Hematopoietic multipotent progenitor cell treated with erythropoietin and hydrocortisone succinate and interleukin-3 and kit ligand, for 4 days (in vitro differentiated cells): ENCODE measurements around the gene APBA2.
"Not testable (repeated sequence)": the region's sequence is repeated elsewhere in the genome, so short reads cannot be mapped to it uniquely, and the experiment has no call there.

ENCODE experiments used
- DNase-seq: peaks from one replicate; pipeline ENCODE4 v3.0.0-alpha.2; 2015

The APBA2 gene

DNA sequence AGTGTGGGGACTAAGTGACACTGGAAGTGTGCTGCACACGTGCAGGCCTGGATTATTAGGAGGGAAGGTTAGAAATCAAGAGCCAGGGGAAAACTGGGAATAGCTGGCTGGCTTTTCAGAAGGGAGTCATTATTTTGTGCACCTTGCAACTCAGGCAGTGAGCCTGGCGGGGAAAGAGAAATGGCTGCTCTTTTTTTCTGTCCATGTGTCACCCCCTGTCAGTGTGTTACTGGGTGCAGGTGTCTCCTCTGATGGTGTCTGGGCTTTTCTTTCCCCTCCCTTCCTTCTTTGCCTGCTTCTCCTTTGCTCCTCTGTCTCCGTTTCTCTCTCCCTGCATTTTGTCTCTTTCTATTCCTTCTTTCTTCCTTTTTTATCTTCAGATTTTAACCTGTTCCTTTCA is 130.7 kb downstream of the APBA2 start:
- no peak for DNase-seq

DNA sequence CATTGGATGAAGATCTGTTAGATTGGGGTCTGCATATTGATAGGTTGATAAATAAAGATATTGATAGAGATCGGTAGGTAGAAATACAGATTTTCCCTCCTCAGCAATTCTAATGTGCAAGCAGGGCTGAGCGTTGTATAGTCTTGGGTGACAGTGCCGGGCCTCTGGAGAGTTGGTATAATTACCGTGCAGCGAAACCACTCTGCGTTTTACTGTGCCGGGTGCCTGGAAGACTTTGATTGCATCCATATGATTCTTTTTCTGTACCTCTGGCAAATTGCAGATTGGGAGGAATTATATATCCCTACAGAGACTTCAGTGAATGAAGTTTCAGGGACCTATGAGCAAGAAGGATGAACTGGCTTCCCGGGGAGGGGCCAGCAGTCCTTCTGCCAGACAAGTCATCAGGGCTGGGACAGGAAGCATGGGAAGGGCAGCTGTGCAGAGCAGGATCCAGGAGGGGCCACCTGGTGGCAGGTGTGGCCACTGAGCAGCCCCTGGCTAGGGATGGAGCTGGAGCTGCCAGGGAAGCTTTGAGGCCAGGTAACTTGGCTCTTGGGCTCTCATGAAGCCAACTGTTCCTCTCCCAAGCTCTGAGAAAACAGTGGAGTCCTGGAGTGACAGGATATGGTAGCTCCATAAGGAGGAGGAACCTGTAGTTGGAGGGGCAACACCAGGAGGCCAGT is 132.5 kb downstream of the APBA2 start:
- no peak for DNase-seq

DNA sequence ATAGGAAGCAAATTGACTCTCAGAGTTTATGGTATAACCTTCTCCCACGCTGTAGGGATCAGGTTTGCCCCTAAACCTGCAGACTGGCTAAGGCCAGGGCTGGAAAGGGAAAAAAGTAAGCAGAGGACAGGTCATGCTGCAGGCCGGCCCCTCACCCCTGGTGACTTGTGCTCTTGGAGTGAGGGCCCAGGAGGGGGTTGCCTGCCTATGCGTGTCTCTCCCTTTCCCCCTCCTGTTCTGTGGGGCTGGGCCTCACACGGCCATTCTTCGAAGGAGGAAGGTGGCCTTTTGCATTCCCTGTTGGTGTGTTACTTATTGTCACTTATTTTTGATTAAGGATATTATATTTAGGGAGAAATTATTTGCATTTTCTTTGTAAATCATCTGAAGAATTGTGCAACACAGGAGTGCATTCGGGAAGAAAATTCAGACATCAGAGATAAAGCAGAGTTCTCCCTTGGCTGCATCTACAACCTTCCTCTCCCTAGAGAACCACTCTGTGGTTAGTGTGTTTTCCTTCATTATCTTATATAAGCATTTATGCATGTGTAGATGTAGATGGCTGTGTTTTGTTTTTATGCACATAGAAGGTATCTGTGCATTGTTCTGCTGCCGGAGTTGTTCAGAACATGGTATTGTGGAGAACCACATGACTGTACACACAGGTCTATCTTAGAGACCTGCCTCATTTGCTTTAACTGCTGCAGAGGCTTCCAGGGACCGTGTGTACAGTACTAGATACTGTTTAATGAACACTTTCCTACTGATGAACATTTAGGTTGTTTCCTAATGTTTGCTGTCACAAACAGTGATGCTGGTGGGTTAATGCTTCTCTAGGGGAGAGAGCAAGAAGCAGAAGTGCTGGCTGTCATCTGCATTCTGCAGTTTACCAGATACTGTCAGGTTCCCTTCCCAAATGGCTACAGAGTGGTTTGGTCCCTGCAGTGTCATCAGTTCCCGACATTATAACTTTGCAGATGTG is 133.5 kb downstream of the APBA2 start:
- peak; percentile 18 for DNase-seq

DNA sequence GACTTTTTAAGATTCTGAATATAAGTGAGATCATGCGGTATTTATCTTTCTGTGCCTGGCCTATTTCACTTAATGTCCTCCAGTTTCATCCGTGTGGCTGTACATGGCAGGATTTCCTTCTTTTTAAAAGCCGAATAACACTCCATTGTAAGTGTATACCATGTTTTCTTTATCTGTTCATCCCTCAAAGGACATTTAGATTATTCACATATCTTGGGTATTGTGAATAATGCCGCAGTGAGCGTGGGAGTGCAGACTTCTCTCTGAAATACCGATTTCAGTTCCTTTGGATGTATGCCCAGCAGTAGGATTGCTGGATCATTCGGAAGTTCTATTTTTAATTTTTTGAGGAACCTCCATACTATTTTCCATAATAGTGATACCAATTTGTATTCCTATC is 136.1 kb downstream of the APBA2 start:
- DNase-seq: no peak

DNA sequence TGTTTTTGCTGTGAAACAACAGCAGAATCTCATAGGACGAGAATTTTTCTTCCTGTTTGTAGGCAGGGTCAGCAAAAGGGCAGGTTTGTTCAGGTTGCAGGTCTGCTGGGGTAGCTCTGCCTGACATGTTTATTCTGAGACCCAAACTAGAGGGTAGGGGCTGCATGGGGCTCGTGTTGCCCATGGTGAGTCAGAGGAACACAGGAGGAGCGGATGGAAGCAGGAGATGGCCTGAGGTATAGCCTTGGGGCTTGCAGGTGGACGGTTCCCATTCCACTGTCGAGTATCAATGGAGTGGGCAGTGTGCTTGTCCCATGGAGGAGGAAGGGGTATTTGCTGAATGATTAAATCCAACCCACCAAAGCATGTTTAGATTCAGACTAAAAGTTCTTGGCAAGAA is 138.9 kb downstream of the APBA2 start:
- DNase-seq: no peak

DNA sequence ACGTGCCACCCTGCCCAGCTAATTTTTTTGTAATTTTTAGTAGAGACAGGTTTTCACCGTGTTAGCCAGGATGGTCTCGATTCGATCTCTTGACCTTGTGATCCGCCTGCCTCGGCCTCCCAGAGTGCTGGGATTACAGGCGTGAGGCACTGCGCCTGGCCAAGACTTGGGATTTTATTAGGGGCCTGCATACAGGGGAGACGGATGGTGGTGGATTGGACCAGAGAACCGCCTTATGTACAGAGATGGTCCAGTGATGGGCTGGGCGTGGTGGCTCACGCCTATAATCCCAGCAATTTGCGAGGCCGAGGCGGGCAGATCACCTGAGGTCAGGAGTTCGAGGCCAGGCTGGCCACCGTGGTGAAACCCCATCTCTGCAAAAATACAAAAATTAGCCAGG is 139.6 kb downstream of the APBA2 start:
- not testable (repeated sequence) for DNase-seq

DNA sequence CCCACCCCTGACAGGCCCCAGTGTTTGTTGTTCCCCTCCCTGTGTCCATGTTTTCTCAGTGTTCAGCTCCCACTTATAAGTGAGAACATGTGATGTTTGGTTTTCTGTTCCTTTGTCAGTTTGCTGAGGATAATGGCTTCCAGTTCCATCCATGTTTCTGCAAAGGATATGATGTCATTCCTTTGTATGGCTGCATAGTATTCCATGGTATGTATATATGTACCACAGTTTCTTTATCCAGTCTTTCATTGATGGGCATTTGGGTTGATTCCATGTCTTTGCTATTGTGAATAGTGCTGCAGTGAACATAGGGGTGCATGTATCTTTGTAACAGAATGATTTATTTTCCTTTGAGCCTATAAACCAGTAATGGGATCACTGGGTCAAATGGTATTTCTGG is 142.4 kb downstream of the APBA2 start:
- DNase-seq: not testable (repeated sequence)

DNA sequence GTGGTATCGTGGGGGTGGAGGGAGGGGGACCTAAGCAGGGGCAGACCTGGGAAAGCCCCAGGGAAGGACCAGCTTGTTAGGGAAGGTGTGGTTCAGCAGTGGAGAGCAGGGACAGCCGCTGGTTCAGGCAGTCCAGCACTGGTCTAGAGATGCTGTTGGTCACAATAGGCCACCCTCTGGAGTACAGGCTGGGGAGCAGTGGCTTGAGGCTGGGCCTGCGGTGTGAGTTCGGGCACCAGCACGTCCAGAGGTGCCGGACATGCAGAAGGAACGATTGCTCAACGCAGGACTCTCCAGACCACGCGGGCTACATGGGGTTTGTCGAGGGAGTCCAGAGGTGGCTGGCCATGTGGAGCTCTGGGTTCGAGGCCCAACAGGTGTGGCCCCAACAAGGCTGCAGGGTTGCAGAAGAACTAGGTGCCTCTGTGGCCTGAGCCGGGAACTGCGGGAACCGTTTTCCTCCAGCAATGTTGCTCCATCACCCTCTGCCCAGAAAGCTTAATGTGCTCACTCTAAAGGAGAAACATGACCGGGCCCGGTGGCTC is 143.9 kb downstream of the APBA2 start:
- no peak for DNase-seq

DNA sequence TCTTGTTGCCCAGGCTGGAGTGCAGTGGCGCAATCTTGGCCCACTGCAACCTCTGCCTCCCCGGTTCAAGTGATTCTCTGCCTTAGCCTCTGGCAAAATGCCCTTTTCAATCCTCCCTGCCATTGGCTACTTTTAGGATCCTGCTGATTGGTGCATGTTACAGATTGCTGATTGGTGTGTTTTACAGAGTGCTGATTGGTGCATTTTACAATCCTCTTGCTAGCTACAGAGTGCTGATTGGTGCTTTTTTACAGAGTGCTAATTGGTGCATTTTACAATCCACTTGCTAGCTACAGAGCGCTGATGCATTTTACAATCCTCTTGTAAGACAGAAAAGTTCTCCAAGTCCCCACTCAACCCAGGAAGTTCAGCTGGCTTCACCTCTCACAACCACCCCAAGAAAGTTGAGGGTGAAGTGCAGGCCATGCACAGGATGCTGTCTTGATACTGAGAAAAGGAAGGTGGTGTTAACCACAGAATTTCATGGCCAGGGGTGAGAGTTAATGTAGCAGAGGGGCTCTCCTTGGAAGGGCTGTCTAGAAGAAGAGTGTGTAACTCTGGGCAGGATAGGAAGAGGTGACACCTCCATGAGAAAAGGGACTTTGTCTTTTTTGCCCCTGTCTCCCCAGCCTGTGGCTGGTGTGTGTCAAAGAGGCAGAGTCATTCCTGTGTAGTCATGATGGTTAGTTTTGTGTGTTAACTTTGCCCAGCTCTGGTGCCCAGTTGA is 145.9 kb downstream of the APBA2 start:
- DNase-seq: no peak

DNA sequence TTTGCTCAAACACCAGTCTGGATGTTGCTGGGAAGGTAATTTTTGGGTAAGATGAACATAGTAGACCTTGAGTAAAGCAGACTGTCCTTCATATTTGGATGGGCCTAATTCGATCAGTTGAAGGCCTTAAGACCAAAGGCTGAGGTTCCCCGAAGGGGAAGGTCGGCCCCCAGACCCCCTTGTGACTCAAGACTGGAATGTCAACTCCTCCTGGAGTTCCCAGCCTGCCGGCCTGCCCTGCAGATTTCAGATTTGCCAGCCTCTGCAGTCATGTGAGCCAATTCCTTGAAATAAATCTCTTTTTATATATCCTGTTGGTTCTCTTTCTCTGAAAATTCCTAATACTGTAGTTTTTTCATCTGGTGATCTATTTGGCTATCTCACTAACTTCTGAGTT is 146.5 kb downstream of the APBA2 start:
- no peak for DNase-seq

DNA sequence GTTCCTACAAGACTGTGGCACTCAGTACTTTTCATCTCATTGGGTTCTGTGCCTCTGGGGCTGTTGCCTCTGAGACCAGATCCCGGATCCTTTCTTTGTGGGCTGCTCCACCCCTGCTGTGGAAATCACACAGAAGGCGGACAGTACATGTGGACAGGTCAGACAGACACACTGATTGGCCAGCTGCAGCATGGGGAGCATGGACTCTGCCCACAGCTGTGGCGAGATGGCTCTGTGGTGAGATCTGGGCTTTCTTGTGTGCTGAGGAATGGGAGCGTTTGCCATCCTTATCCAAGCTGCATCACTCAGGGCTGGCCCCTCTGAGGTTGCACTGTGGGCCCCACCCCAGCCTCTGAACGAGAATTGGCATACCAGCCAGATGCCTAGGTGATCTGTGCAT is 147.0 kb downstream of the APBA2 start:
- DNase-seq: no peak

DNA sequence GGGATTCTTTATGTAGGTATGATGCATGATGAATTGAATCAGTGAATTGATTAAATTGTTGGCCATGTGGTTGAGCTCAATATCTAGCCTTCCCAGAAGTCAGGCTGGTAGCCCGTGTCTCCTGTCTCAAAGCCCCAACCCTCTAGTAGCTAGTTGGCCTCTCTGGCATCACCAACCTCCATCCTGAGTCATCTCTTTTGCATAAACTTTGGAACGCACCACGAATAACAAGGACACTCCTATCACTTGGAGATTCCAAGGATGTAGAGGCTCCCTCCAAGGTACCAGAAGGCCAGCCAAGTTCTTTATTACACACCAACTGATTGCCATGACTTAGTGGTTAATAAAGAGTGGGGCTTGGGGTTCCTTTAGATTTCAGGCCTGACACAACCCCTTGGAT is 148.4 kb downstream of the APBA2 start:
- DNase-seq: no peak

DNA sequence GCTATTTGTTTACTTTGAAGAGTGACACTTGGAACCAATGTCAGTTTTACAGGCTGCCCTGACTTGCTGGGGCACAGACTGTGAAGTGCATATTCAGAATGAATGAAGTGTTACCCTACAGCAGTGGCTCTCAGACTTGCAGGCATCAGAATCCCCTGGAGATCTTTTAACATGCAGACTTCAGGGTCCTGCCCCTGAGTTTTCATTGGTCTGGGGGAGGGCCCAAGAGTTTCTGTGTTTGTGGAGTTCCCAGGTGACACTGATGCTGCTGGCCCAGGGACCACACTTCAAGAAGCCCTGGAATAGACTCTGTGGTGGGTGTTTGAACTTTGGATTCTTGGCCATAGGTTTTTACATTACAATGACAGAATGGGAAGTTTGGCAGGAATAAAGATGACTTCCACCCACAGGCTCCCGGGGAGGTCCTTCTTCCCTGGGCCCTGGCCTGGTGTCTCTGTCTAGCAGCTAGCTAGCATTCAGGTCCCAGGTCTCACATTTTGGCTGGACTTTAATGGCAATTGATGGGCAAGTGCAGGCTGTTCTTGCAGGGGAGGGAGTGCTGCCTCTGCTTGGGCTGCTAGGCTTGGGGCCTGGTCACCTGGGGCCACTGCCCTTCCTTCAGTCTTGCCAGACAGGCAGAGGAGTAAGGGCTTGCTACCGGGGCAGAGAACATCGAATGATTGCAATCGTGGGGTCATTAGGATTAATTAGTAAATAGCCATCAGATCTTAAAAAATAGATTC is 149.0 kb downstream of the APBA2 start:
- DNase-seq: no peak

DNA sequence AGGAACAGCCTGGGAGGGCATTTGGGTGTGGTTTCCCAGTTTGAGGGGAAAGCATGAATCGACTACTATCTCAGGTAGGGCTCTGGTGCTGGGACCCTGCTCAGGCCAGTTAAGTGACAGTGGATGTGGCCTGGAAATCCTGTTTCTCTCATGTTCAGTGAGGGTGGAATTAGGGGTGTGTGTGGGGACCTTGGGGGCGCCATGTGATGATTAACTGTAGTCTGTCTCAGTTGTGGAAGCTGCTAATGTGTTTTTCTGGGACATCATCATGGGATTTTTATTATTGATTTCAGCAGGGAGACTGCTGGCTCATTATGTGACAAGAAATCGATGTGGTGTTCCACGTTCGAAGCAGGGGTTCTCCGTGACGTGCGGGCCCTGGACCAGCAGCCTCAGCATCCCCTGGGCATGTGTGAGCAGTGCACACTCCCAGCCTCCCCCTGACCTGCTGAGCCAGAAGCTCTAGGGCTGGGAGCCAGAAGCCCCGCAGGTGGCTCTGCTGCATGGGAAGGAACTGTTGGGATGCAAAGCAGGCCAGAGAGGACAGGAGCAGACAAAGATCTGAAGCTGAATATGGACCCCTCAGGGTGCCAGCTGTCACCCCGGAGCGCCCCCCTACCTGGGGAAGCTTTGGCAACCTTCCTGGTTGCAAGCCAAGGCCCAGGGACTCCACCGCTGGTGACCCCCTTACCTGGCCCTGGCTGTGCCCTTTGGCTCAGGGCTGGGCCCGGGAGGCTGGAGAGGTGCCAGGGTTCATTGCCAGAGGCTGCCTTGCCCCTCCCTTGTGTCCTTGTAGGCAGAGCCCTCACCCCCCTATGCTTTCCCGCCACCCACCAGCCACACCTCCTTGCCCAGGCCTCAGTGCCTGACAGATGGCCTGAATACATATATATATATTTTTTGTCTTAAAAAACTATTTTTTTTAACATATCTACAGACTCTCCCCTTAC is 149.8 kb downstream of the APBA2 start:
- no peak for DNase-seq

DNA sequence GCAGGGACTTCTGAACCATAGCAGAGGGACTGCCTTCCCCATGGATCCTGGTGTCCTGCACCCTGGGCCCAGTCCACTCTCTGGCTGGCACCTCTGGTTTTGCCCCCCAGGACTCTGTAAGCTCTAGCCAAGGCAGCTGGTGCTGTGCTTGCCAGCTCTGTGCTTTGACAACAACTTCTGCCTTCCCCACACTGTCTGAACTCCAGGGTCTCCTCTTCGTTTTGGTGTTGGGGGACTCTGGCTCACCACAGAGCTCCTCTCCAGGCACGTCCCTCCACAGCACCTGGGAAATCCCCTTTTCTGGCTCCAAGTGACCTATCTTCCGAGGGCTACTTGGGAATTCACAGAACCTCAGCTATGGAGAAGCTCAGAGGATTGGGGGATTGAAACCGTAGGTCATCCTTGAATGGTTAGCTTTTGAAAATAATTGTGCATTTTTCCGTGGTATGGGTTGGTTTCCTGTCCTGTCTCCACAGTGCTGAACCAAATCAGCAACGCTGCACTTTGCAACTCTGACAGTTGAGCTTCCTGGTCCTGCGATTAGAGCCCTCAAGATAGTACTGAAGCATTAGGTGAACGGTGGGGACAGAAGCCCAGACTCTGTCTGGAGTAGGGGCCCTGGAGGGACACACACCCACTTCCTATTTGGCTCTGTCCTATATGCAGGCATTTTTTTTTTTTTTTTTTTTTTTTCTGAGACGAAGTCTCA is 152.4 kb downstream of the APBA2 start:
- peak; percentile 55 for DNase-seq

DNA sequence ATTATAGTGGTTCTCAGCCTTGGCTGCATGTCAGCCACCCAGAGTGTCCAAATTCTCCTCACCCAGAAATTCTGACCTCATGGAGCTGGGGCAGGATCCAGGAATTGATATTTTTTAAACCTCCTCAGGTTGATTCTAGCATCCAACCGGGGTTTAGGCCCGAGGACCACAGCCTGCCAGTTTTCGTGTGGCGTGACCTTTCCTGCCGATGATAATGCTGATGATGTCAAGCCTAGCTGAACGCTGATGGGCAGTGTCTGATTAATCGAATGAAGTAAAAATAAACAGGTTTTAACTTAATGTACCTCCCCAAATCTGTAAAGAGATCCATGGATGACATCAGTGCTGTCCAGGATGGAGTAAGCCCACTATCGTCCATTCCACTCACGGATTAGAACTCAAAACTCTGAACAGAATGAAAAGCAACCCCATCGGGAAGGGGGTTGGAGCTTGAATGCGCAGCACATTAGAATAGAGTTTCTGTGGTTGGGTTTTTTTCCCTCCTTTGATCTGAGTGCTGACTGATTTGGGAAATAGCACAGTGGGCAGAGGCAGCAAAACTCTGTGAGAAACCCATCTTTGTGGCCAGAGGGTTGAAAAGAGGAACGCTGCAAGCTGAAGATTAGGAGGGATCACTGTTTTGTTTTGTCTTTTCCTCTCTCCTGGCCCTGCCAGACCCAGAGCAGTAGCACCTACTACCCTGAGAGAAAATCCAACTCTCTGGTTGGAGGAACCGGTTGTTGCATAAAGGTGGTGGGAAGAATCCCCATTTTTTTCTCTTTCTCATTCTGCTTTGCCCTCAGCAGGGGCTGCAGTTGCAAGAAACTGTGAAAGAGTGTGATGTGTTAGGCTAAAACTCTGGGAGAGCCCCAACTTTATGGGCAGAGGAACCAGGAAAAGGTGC is 153.9 kb downstream of the APBA2 start:
- peak; percentile 74 for DNase-seq

DNA sequence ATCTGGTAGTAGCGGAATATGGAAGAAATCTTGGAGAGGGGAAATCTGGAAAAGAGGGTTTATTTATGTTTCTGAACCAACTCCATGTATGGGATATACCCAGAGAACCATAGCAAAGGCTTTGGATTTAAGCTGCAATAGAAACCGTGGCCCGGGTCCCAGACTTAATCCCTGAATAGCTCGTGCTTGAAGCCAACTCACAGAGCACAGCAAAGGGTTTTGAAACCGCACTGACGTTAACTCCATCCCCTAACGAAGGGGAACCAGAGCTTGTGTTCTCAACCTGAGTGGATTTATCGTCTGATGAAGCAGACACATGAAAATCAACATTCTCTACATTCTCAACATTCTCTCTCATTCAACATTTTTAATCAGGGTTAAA is 154.6 kb downstream of the APBA2 start:
- no peak for DNase-seq

DNA sequence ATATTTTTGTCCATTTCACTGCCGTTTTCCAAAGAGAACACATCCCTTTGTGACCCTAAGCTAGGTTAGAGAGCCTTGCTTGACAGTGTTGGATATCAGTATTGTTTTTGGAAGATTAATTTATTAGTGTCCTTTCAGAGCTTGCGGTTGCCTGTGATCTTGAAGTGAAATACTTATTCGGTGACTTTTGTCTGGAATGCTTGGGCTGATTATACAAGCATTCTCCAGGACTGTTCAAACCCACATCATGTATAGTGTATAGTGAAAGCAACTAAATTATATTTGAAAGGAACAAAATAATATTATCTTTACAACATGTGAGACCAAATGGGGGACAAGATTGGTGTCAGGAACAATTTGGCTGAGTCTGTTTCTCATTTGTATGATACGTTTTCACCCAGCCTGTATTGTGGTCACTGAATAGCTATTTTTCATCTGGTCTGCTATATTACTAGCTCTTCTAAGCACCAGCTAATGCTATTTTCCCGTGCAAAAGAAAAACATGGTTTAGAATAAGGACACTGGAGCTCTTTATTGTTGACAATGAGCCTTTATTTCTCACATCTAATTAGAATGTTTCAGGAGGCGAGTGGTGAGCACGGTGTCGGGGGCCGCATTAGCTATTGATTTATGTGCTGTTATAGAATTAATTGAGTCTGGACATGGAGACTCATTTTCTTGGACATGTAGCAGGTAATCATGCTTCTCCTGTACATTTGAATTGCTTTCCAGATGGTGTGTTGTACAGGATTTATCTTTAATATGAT is 158.1 kb downstream of the APBA2 start:
- DNase-seq: no peak

DNA sequence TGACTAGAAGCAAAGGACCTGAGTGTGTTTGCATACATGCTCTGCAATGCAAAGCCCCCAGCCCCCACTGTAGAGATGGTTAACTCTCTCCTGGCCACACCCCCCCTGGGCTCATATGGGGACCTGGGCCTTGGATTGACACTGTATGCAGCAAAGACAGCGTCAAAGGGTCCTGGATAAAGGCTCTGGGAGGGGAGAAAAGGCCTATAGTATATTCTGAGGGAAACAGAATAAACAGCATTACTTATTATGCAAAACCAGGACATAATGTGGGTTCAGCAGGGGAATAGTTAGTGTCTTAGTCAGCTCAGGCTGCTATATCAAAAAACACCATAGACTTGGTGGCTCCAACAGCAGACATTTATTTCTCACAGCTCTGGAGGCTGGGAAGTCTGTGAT is 158.7 kb downstream of the APBA2 start:
- no peak for DNase-seq
